Astrocyte (in vitro differentiated cells and primary cell): ENCODE data around the gene COL5A3.

ENCODE experiments used
- CTCF ChIP-seq: IDR thresholded peaks from 2 replicates; pipeline ENCODE4 v1.5.1; 2011; ENCODE audit warnings: low read depth, mild to moderate bottlenecking, inconsistent platforms, low read length, moderate library complexity; ENCODE audit not compliant: insufficient read depth
- EZH2 ChIP-seq: IDR thresholded peaks from 2 replicates; pipeline ENCODE4 v1.6.1; 2012; ENCODE audit warnings: mild to moderate bottlenecking, low read length, inconsistent platforms; ENCODE audit not compliant: insufficient read depth

- TF ChIP-seq CTCF (no peak), EZH2 (no peak)
Observed at GRCh38 chr19:10044390-10044789, 34.1 kb upstream of the COL5A3 start.
